Measurements from ENCODE around the gene NAV3. TPM values are rescaled to one million over a fixed set of nuclear protein-coding genes. Genes with fewer than 3 reads are reported as not detected.

Gene NAV3
- total RNA-seq, 1 experiment from 2014 or later = 3.0 TPM

GRCh38 chr12:78034025-78034424, 203.3 kb downstream of the NAV3 start:
- Histone ChIP-seq H3T11ph (ENCODE audit: low read length) (no peak overlapping the region), H4K20me1 (ENCODE audit: control insufficient read depth, insufficient read depth, insufficient read length) (no peaks in the 10 kb centered on the region), H3K27ac (ENCODE audit: insufficient read length, low read depth, low read length) (no peak overlapping the region), H3K4ac (ENCODE audit: low read depth, low read length) (no peak overlapping the region), H3K79me1 (ENCODE audit: insufficient read depth, low read depth, low read length, poor library complexity, severe bottlenecking) (no peaks in the 10 kb centered on the region), H4K8ac (replicated peaks; ENCODE audit: insufficient read length, low read depth, low read length) (no peak overlapping the region), H2BK120ac (ENCODE audit: low read depth, low read length, poor library complexity, severe bottlenecking) (no peak overlapping the region), H3K9ac (ENCODE audit: extremely low read depth, insufficient read length, low read length) (no peak overlapping the region), H3K56ac (ENCODE audit: insufficient read length, low read depth, low read length) (no peak overlapping the region), H3K4me1 (ENCODE audit: insufficient read depth, low read length) (no peaks in the 10 kb centered on the region), H4K5ac (ENCODE audit: insufficient read length, low read depth, low read length) (no peak overlapping the region), H2BK15ac (ENCODE audit: low read depth, low read length) (no peak overlapping the region), H3K14ac (ENCODE audit: insufficient read depth, low read length) (no peak overlapping the region), H3K23ac (ENCODE audit: insufficient read length, low read depth, low read length) (no peak overlapping the region), H2AK5ac (ENCODE audit: insufficient read length, low read length) (no peak overlapping the region), H3K4me2 (ENCODE audit: insufficient read depth, insufficient read length, low read length) (no peak overlapping the region), H4K91ac (ENCODE audit: insufficient read length, low read depth, low read length) (no peak overlapping the region), H3K18ac (ENCODE audit: insufficient read length, low read depth, low read length) (no peak overlapping the region), H2BK12ac (ENCODE audit: insufficient read length, low read depth, low read length) (no peak overlapping the region), H3K23me2 (ENCODE audit: insufficient read length, low read depth, low read length, poor library complexity, severe bottlenecking) (no peaks in the 10 kb centered on the region), H2BK5ac (ENCODE audit: insufficient read length, low read length) (no peak overlapping the region), H3K27me3 (ENCODE audit: insufficient read depth, low read length) (no peaks in the 10 kb centered on the region), H3K79me2 (ENCODE audit: insufficient read depth, low read length) (no peaks in the 10 kb centered on the region), H2BK20ac (ENCODE audit: low read depth, low read length, poor library complexity, severe bottlenecking) (no peak overlapping the region), H2AFZ (ENCODE audit: low read length) (no peak overlapping the region), H3K9me3 (ENCODE audit: control insufficient read depth, low read depth, low read length) (no peaks in the 10 kb centered on the region)
- no peaks in the 10 kb centered on the region for H3K27me3 Mint-ChIP-seq (ENCODE audit: low read depth)
- H3K27ac Mint-ChIP-seq = no peak overlapping the region
- DNase-seq = no peak
- no peaks in the 10 kb centered on the region for H3K36me3 Mint-ChIP-seq (ENCODE audit: insufficient read depth in 1 of 3, low read depth in 3 of 3)
- no peaks in the 10 kb centered on the region for H3K9me3 Mint-ChIP-seq
- no peak overlapping the region for H3K4me3 Mint-ChIP-seq
- TF ChIP-seq CTCF (conservative IDR thresholded peaks at IDR 0.05) = no peak
- no CpG with 5 or more reads among the region's 4 CpGs for WGBS (ENCODE audit: extremely low coverage, insufficient read length, low lambda C conversion rate)
- H3K4me1 Mint-ChIP-seq = peaks cover 0 to 3% of the 10 kb centered on the region in 2 experiments; a peak in 1 of 4 replicates
